SK-N-SH (cell line): Measurements from ENCODE around the gene OR1S2.

ENCODE experiments used
- CTCF ChIP-seq: fragments of 200-600 bp; sonication (generic); IDR thresholded peaks from 2 replicates; pipeline ENCODE4 v1.6.1; 2017; ENCODE audit warnings: antibody characterized with exemption, mild to moderate bottlenecking, moderate library complexity
- EP300 ChIP-seq, 2 experiments: IDR thresholded peaks; 2 replicates each; pipeline versions ENCODE4 v1.4.0 to v1.6.1; 2012; ENCODE audit warnings: borderline replicate concordance in 1 of 2, low read depth in 1 of 2, low read length in 1 of 2
- EZH2phosphoT487 ChIP-seq: fragments of 200-600 bp; sonication (generic); IDR thresholded peaks from 2 replicates; pipeline ENCODE4 v1.6.1; 2017; ENCODE audit warnings: low read depth, mixed run types, mild to moderate bottlenecking, antibody characterized with exemption, moderate library complexity, borderline replicate concordance
- FOXM1 ChIP-seq: IDR thresholded peaks from 2 replicates; pipeline ENCODE4 v1.4.0; 2012; ENCODE audit warnings: low read depth, mild to moderate bottlenecking
- GABPA ChIP-seq: IDR thresholded peaks from 2 replicates; pipeline ENCODE4 v1.4.0; 2012; ENCODE audit warnings: low read depth, mild to moderate bottlenecking
- MAX ChIP-seq: IDR thresholded peaks from 2 replicates; pipeline ENCODE4 v1.4.0; 2012; ENCODE audit warnings: low read depth
- RFX5 ChIP-seq: IDR thresholded peaks from 2 replicates; pipeline ENCODE4 v1.6.1; 2012; ENCODE audit warnings: mild to moderate bottlenecking, improper control_type of control experiment, low read length
- SIN3A ChIP-seq: IDR thresholded peaks from 2 replicates; pipeline ENCODE4 v1.6.1; 2012; ENCODE audit warnings: low read depth, mild to moderate bottlenecking, low read length, moderate library complexity, borderline replicate concordance
- TCF12 ChIP-seq: IDR thresholded peaks from 2 replicates; pipeline ENCODE4 v1.4.0; 2012
- TEAD4 ChIP-seq: IDR thresholded peaks from 2 replicates; pipeline ENCODE4 v1.4.0; 2012; ENCODE audit warnings: mild to moderate bottlenecking, borderline replicate concordance; ENCODE audit not compliant: insufficient read depth
- YY1 ChIP-seq: IDR thresholded peaks from 2 replicates; pipeline ENCODE4 v1.4.0; 2012; ENCODE audit warnings: low read depth, mild to moderate bottlenecking
- TF ChIP-seq, protein P1 (sequence below): IDR thresholded peaks from 2 replicates; pipeline ENCODE4 v1.6.1; 2012; ENCODE audit warnings: mild to moderate bottlenecking, low read depth, low read length, moderate library complexity
- TF ChIP-seq, protein P2 (sequence below): IDR thresholded peaks from 2 replicates; pipeline ENCODE4; 2012
- TF ChIP-seq, protein P3 (sequence below): IDR thresholded peaks from 2 replicates; pipeline ENCODE4 v1.4.0; 2012; ENCODE audit warnings: low read depth, borderline replicate concordance

DNA sequence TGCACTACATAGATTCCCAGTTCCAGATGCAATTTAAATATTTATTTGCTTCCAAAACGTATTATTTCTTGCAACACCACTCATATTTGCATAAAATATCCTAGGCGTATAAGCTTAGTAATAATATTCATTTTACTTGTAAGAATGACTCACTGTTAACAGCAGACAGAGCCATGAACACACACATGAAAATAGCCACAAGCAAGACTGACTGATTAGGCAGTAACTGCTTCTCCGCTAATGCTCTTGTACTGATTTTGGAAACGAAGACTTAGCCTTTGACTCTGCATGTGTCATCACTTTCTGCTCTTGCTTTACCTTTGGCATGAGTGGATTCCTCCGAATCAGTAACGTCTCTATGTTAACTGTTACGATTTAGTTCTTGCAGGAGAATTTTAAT lies 18.8 kb upstream of the OR1S2 start:
- TF ChIP-seq EP300 (IDR thresholded peaks at IDR 0.05; ENCODE audit: borderline replicate concordance in 1 of 2, low read depth in 1 of 2, low read length in 1 of 2) (no peak), EZH2phosphoT487 (no peak), RFX5 (no peak), CTCF (no peak), YY1 (no peak), TCF12 (no peak), SIN3A (no peak), TEAD4 (no peak), FOXM1 (no peak), GABPA (no peak), MAX (no peak)
- TF ChIP-seq, protein P1, sequence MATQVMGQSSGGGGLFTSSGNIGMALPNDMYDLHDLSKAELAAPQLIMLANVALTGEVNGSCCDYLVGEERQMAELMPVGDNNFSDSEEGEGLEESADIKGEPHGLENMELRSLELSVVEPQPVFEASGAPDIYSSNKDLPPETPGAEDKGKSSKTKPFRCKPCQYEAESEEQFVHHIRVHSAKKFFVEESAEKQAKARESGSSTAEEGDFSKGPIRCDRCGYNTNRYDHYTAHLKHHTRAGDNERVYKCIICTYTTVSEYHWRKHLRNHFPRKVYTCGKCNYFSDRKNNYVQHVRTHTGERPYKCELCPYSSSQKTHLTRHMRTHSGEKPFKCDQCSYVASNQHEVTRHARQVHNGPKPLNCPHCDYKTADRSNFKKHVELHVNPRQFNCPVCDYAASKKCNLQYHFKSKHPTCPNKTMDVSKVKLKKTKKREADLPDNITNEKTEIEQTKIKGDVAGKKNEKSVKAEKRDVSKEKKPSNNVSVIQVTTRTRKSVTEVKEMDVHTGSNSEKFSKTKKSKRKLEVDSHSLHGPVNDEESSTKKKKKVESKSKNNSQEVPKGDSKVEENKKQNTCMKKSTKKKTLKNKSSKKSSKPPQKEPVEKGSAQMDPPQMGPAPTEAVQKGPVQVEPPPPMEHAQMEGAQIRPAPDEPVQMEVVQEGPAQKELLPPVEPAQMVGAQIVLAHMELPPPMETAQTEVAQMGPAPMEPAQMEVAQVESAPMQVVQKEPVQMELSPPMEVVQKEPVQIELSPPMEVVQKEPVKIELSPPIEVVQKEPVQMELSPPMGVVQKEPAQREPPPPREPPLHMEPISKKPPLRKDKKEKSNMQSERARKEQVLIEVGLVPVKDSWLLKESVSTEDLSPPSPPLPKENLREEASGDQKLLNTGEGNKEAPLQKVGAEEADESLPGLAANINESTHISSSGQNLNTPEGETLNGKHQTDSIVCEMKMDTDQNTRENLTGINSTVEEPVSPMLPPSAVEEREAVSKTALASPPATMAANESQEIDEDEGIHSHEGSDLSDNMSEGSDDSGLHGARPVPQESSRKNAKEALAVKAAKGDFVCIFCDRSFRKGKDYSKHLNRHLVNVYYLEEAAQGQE: no peak
- TF ChIP-seq, protein P2, sequence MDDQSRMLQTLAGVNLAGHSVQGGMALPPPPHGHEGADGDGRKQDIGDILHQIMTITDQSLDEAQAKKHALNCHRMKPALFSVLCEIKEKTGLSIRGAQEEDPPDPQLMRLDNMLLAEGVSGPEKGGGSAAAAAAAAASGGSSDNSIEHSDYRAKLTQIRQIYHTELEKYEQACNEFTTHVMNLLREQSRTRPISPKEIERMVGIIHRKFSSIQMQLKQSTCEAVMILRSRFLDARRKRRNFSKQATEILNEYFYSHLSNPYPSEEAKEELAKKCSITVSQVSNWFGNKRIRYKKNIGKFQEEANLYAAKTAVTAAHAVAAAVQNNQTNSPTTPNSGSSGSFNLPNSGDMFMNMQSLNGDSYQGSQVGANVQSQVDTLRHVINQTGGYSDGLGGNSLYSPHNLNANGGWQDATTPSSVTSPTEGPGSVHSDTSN: no peak
- TF ChIP-seq, protein P3, sequence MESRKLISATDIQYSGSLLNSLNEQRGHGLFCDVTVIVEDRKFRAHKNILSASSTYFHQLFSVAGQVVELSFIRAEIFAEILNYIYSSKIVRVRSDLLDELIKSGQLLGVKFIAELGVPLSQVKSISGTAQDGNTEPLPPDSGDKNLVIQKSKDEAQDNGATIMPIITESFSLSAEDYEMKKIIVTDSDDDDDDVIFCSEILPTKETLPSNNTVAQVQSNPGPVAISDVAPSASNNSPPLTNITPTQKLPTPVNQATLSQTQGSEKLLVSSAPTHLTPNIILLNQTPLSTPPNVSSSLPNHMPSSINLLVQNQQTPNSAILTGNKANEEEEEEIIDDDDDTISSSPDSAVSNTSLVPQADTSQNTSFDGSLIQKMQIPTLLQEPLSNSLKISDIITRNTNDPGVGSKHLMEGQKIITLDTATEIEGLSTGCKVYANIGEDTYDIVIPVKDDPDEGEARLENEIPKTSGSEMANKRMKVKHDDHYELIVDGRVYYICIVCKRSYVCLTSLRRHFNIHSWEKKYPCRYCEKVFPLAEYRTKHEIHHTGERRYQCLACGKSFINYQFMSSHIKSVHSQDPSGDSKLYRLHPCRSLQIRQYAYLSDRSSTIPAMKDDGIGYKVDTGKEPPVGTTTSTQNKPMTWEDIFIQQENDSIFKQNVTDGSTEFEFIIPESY: no peak
